Hepatocyte (in vitro differentiated cells): ENCODE results near the gene STAT4. TPM values are rescaled to one million over a fixed set of nuclear protein-coding genes. Genes with fewer than 3 reads are reported as not detected.

Source experiments
- DNase-seq: peaks from one replicate; pipeline ENCODE4 v3.0.0-alpha.2; 2016; ENCODE audit warnings: low spot score
- H2AFZ ChIP-seq: fragments of 200-600 bp; sonication (generic); 2 replicates; pipeline ENCODE4 v1.6.0; 2016; ENCODE audit warnings: antibody characterized with exemption, mild to moderate bottlenecking
- H3K27ac ChIP-seq: fragments of 200-600 bp; sonication (generic); 2 replicates; pipeline ENCODE4 v1.5.1; 2016; ENCODE audit warnings: mild to moderate bottlenecking
- H3K27me3 ChIP-seq: fragments of 200-600 bp; sonication (generic); 2 replicates; pipeline ENCODE4 v1.6.1; 2016
- H3K36me3 ChIP-seq: fragments of 200-600 bp; sonication (generic); replicated peaks from 2 replicates; pipeline ENCODE4 v1.5.1; 2016; ENCODE audit warnings: low read depth; ENCODE audit not compliant: insufficient read depth
- H3K4me1 ChIP-seq: fragments of 200-600 bp; sonication (generic); 2 replicates; pipeline ENCODE4 v1.5.1; 2016; ENCODE audit warnings: mild to moderate bottlenecking, moderate library complexity; ENCODE audit not compliant: insufficient read depth
- H3K4me2 ChIP-seq: fragments of 200-600 bp; sonication (generic); 2 replicates; pipeline ENCODE4 v1.6.0; 2016
- H3K4me3 ChIP-seq: fragments of 200-600 bp; sonication (generic); 2 replicates; pipeline ENCODE4 v1.5.1; 2016; ENCODE audit warnings: mild to moderate bottlenecking
- H3K79me2 ChIP-seq: fragments of 200-600 bp; sonication (generic); 2 replicates; pipeline ENCODE4 v1.6.0; 2017; ENCODE audit warnings: mild to moderate bottlenecking
- H3K9me2 ChIP-seq: fragments of 200-600 bp; sonication (generic); replicated peaks from 2 replicates; pipeline ENCODE4 v1.6.0; 2017; ENCODE audit warnings: mild to moderate bottlenecking; ENCODE audit not compliant: insufficient read depth
- H3K9me3 ChIP-seq: fragments of 200-600 bp; sonication (generic); 2 replicates; pipeline ENCODE4 v1.5.1; 2016; ENCODE audit warnings: low read depth, mild to moderate bottlenecking
- H4K20me1 ChIP-seq: fragments of 200-600 bp; sonication (generic); 2 replicates; pipeline ENCODE4 v1.6.0; 2016; ENCODE audit warnings: mild to moderate bottlenecking; ENCODE audit not compliant: insufficient read depth, poor library complexity, severe bottlenecking
- EZH2 ChIP-seq: fragments of 200-600 bp; sonication (generic); IDR thresholded peaks from 2 replicates; pipeline ENCODE4 v1.6.1; 2016; ENCODE audit warnings: antibody characterized with exemption, mild to moderate bottlenecking, borderline replicate concordance
- EZH2phosphoT487 ChIP-seq: fragments of 200-600 bp; sonication (generic); IDR thresholded peaks from one replicate; pipeline ENCODE4 v1.6.1; 2018; ENCODE audit warnings: antibody characterized with exemption, mild to moderate bottlenecking, low read depth, moderate library complexity; ENCODE audit not compliant: unreplicated experiment, severe bottlenecking
- WGBS: methylation state at CpG from one replicate; pipeline ENCODE4 v1.1.6; 2016; ENCODE audit warnings: low lambda C conversion rate; ENCODE audit errors: missing lambda C conversion rate; 5-methylcytosine and 5-hydroxymethylcytosine counted together
- polyA plus RNA-seq: library from polyadenylated mRNA; unstranded; fragments of >200 nt; fragmentation: Nextera tagmentation; extraction: Ambion mirVana; gene quantifications from 2 replicates; pipeline ENCODE4 v1.2.1, GENCODE V29; 2016
- total RNA-seq: library from RNA; depleted of rRNA; stranded (reverse); fragments of >200 nt; gene quantifications from 2 replicates; pipeline ENCODE4 v1.2.3, GENCODE V29; 2014
- TF ChIP-seq, protein P1 (sequence below): fragments of 200-600 bp; sonication (generic); IDR thresholded peaks from 2 replicates; pipeline ENCODE4 v1.5.1; 2016; ENCODE audit warnings: antibody characterized with exemption, mild to moderate bottlenecking; ENCODE audit not compliant: poor library complexity

STAT4 gene
- total and polyA plus RNA-seq, 2 experiments from 2014 or later = 1.6 to 6.6 TPM

DNA sequence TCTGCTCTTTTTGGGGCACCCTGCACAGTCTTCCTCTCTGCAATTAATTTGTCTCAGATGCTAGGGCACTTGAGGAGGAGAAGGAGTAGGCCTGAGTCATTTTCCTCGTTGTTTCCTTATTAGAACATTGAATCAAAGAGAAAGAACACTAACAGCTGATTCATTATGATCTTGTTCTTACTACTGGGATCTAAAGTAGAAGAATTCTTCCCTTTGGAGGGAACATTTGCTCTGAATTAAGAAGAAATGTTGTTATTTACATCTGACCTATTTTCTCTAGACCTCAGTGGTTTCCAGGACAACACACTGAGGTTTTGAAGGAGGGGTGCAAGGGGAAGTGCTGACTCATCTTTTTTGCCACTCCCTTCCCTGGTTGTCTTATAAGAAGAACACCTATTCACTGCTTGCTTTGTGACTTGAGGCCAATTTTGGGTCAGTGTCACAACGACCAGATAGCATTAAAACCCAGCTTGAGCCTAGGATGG lies 112.5 kb downstream of the STAT4 start:
- no peaks in the 10 kb centered on the region for H4K20me1 ChIP-seq
- no peaks in the 10 kb centered on the region for H3K9me2 ChIP-seq

DNA sequence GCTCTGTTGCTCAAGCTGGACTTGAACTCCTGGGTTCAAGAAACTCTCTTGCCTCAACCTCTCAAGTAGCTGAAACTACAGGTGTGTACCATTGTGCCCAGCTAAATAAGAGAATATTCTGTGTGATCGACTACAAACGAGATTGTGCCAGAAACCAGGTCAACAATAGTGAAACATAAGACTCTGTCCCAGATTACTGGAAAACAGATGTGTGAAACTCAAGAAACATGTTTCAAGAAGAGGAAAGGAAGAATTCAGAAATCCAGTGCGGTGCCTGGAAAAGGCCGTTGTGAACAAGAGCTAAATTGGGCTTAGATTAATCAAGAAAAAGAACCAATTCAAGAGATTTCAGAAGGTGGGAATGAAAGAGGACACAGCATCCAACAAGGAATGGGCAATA lies 113.4 kb downstream of the STAT4 start:
- TF ChIP-seq EZH2 = no peak
- TF ChIP-seq, protein P1, sequence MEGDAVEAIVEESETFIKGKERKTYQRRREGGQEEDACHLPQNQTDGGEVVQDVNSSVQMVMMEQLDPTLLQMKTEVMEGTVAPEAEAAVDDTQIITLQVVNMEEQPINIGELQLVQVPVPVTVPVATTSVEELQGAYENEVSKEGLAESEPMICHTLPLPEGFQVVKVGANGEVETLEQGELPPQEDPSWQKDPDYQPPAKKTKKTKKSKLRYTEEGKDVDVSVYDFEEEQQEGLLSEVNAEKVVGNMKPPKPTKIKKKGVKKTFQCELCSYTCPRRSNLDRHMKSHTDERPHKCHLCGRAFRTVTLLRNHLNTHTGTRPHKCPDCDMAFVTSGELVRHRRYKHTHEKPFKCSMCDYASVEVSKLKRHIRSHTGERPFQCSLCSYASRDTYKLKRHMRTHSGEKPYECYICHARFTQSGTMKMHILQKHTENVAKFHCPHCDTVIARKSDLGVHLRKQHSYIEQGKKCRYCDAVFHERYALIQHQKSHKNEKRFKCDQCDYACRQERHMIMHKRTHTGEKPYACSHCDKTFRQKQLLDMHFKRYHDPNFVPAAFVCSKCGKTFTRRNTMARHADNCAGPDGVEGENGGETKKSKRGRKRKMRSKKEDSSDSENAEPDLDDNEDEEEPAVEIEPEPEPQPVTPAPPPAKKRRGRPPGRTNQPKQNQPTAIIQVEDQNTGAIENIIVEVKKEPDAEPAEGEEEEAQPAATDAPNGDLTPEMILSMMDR = no peak
- no peak for TF ChIP-seq EZH2phosphoT487
- Histone ChIP-seq H3K9me3 (no peaks in the 10 kb centered on the region), H3K79me2 (no peaks in the 10 kb centered on the region), H3K4me3 (no peak overlapping the region), H2AFZ (no peak overlapping the region), H3K4me1 (peaks cover 11% of the 10 kb centered on the region), H3K36me3 (no peaks in the 10 kb centered on the region), H3K9me2 (no peaks in the 10 kb centered on the region), H4K20me1 (no peaks in the 10 kb centered on the region), H3K27me3 (no peaks in the 10 kb centered on the region), H3K4me2 (no peak overlapping the region), H3K27ac (no peak overlapping the region)
- WGBS = 83% methylated on average over 4 of the region's 4 CpGs
- no peak for DNase-seq

More for the DNA sequence above, 112.5 kb downstream of the STAT4 start:
- Histone ChIP-seq H3K4me1 (peaks cover 8% of the 10 kb centered on the region), H3K79me2 (no peaks in the 10 kb centered on the region), H3K4me2 (no peak overlapping the region), H3K4me3 (no peak overlapping the region), H3K9me3 (no peaks in the 10 kb centered on the region), H2AFZ (no peak overlapping the region), H3K36me3 (no peaks in the 10 kb centered on the region), H3K27ac (no peak overlapping the region), H3K27me3 (no peaks in the 10 kb centered on the region)
- TF ChIP-seq, protein P1 = no peak
- no peak for TF ChIP-seq EZH2phosphoT487
- TF ChIP-seq EZH2 = no peak
- DNase-seq = no peak
- 78% methylated on average over 2 of the region's 2 CpGs for WGBS

DNA sequence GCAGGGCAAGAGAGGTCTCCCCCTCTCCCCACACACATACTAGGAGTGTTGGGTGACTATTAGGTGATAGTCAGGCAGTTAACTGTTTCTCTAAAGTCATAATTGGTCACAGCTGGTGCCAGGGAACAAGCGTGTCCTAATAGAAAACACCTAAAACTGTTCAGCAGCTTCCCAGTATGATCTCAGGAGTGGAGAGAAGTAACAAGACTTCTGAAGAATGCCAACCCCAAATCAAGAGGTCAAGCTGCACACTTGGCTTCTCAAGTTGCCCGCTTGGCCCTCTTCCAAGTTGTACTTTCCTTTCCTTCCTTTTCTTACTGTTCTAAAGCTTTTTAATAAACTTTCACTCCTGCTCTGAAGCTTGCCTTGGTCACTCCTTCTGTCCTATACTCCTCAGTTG lies 114.4 kb downstream of the STAT4 start:
- Histone ChIP-seq H3K4me2 (no peak overlapping the region), H3K4me1 (peaks cover 10% of the 10 kb centered on the region), H3K36me3 (no peaks in the 10 kb centered on the region), H3K9me2 (no peaks in the 10 kb centered on the region), H3K27ac (no peak overlapping the region), H3K9me3 (no peaks in the 10 kb centered on the region), H4K20me1 (no peaks in the 10 kb centered on the region), H3K27me3 (no peaks in the 10 kb centered on the region), H2AFZ (no peak overlapping the region), H3K4me3 (no peak overlapping the region), H3K79me2 (no peaks in the 10 kb centered on the region)
- WGBS = 86% methylated on average over 2 of the region's 2 CpGs
- DNase-seq = no peak
- TF ChIP-seq EZH2phosphoT487 (no peak), EZH2 (no peak)
- TF ChIP-seq, protein P1 = no peak
